ENCODE data around the gene DYSF.

DYSF gene

GRCh38 chr2:71587509-71588073 lies 134.2 kb downstream of the DYSF start:
- TF ChIP-seq EZH2phosphoT487 (IDR thresholded peaks at IDR 0.05; ENCODE audit: borderline replicate concordance), result no peak
- TF ChIP-seq CTCF (conservative IDR thresholded peaks at IDR 0.05; ENCODE audit: low read length), result no peak
- Histone ChIP-seq H3K4me2 (ENCODE audit: low read depth, low read length, poor library complexity, severe bottlenecking) (no peak overlapping the region), H3K36me3 (ENCODE audit: insufficient read depth, low read length) (no peaks in the 10 kb centered on the region), H4K20me1 (ENCODE audit: insufficient read depth, low read length, poor library complexity, severe bottlenecking) (no peaks in the 10 kb centered on the region), H2AFZ (ENCODE audit: low read length) (no peak overlapping the region), H3K79me2 (ENCODE audit: insufficient read depth, low read length) (no peaks in the 10 kb centered on the region), H3K9me2 (replicated peaks; ENCODE audit: low read depth, low read length) (no peaks in the 10 kb centered on the region), H3K4me3 (ENCODE audit: low read length, poor library complexity, severe bottlenecking) (no peak overlapping the region), H3F3A (ENCODE audit: low read depth) (no peaks in the 10 kb centered on the region), H3K9ac (ENCODE audit: low read depth, low read length, poor library complexity, severe bottlenecking) (no peak overlapping the region), H3K4me1 (ENCODE audit: insufficient read depth, low read length, poor library complexity, severe bottlenecking) (peaks cover 22% of the 10 kb centered on the region), H3K9me3 (ENCODE audit: insufficient read depth, low read depth, low read length) (no peaks in the 10 kb centered on the region), H3K27me3 (ENCODE audit: insufficient read depth, low read length, poor library complexity, severe bottlenecking) (no peaks in the 10 kb centered on the region)

- H3K4me1 ChIP-seq (ENCODE audit: insufficient read depth, low read length, poor library complexity, severe bottlenecking), result peaks cover 22% of the 10 kb centered on the region
- no peaks in the 10 kb centered on the region for H4K20me1 ChIP-seq (ENCODE audit: insufficient read depth, low read length, poor library complexity, severe bottlenecking)
- no peaks in the 10 kb centered on the region for H3K79me2 ChIP-seq (ENCODE audit: insufficient read depth, low read length)
- H3K4me3 ChIP-seq (ENCODE audit: low read length, poor library complexity, severe bottlenecking), result no peak overlapping the region
- H3K27me3 ChIP-seq (ENCODE audit: insufficient read depth, low read length, poor library complexity, severe bottlenecking), result no peaks in the 10 kb centered on the region
- no peaks in the 10 kb centered on the region for H3F3A ChIP-seq (ENCODE audit: low read depth)
- H2AFZ ChIP-seq (ENCODE audit: low read length), result no peak overlapping the region
- H3K9me3 ChIP-seq (ENCODE audit: insufficient read depth, low read depth, low read length), result no peaks in the 10 kb centered on the region
- no peaks in the 10 kb centered on the region for H3K36me3 ChIP-seq (ENCODE audit: insufficient read depth, low read length)
- no peak overlapping the region for H3K4me2 ChIP-seq (ENCODE audit: low read depth, low read length, poor library complexity, severe bottlenecking)
- TF ChIP-seq CTCF (conservative IDR thresholded peaks at IDR 0.05; ENCODE audit: low read length) (no peak), EZH2phosphoT487 (IDR thresholded peaks at IDR 0.05; ENCODE audit: borderline replicate concordance) (no peak)
- H3K9ac ChIP-seq (ENCODE audit: low read depth, low read length, poor library complexity, severe bottlenecking), result no peak overlapping the region
- H3K9me2 ChIP-seq (replicated peaks; ENCODE audit: low read depth, low read length), result no peaks in the 10 kb centered on the region
These were observed 135.3 kb downstream of the DYSF start for GRCh38 chr2:71588497-71589170.

GRCh38 chr2:71589763-71590162 lies 136.4 kb downstream of the DYSF start:
- no peak for TF ChIP-seq CTCF (conservative IDR thresholded peaks at IDR 0.05; ENCODE audit: low read length)
- no peak for TF ChIP-seq EZH2phosphoT487 (IDR thresholded peaks at IDR 0.05; ENCODE audit: borderline replicate concordance)
- Histone ChIP-seq H2AFZ (ENCODE audit: low read length) (no peak overlapping the region), H4K20me1 (ENCODE audit: insufficient read depth, low read length, poor library complexity, severe bottlenecking) (no peaks in the 10 kb centered on the region), H3K27me3 (ENCODE audit: insufficient read depth, low read length, poor library complexity, severe bottlenecking) (no peaks in the 10 kb centered on the region), H3K9me2 (replicated peaks; ENCODE audit: low read depth, low read length) (no peaks in the 10 kb centered on the region), H3K4me2 (ENCODE audit: low read depth, low read length, poor library complexity, severe bottlenecking) (peak overlapping the region; percentile 11), H3K9ac (ENCODE audit: low read depth, low read length, poor library complexity, severe bottlenecking) (no peak overlapping the region), H3K36me3 (ENCODE audit: insufficient read depth, low read length) (no peaks in the 10 kb centered on the region), H3K9me3 (ENCODE audit: insufficient read depth, low read depth, low read length) (no peaks in the 10 kb centered on the region), H3F3A (ENCODE audit: low read depth) (no peaks in the 10 kb centered on the region), H3K4me1 (ENCODE audit: insufficient read depth, low read length, poor library complexity, severe bottlenecking) (peaks cover 22% of the 10 kb centered on the region), H3K4me3 (ENCODE audit: low read length, poor library complexity, severe bottlenecking) (no peak overlapping the region), H3K79me2 (ENCODE audit: insufficient read depth, low read length) (no peaks in the 10 kb centered on the region)
